ENCODE measurements around the gene FNDC3B. TPM values are rescaled to one million over a fixed set of nuclear protein-coding genes. Genes with fewer than 3 reads are reported as not detected.

Gene FNDC3B
- total and polyA plus RNA-seq, 9 of the 15 experiments (the other 6 are each of a cell fraction or from before 2014, with no cell fraction given) = 7.0 to 35.8 (median 16.2) TPM

- TF ChIP-seq FIP1L1 (IDR thresholded peaks at IDR 0.05; ENCODE audit: low read depth, low read length, poor library complexity, severe bottlenecking) (no peak), BMI1 (IDR thresholded peaks at IDR 0.05; ENCODE audit: low read length) (no peak), ZNF3 (CRISPR knock-in tag; IDR thresholded peaks at IDR 0.05) (no peak), SP2 (IDR thresholded peaks at IDR 0.05; ENCODE audit: extremely low read depth, low read depth, low read length, poor library complexity, severe bottlenecking) (no peak), E2F1 (CRISPR knock-in tag; IDR thresholded peaks at IDR 0.05) (no peak), HOMEZ (CRISPR knock-in tag; IDR thresholded peaks at IDR 0.05) (no peak), CUX1 (CRISPR knock-in tag; IDR thresholded peaks at IDR 0.05) (no peak), SMC3 (conservative IDR thresholded peaks at IDR 0.05; ENCODE audit: insufficient read depth, low read depth, low read length) (no peak), PRDM10 (IDR thresholded peaks at IDR 0.05; ENCODE audit: partially characterized antibody) (no peak), U2AF1 (optimal IDR thresholded peaks at IDR 0.05; ENCODE audit: low read depth, low read length) (no peak), ZNF561 (CRISPR knock-in tag; conservative IDR thresholded peaks at IDR 0.05) (no peak), GTF2B (IDR thresholded peaks at IDR 0.05; ENCODE audit: extremely low read depth, insufficient read length) (no peak), LCOR (CRISPR knock-in tag; IDR thresholded peaks at IDR 0.05) (no peak), COPS2 (conservative IDR thresholded peaks at IDR 0.05) (no peak), KLF6 (CRISPR knock-in tag; IDR thresholded peaks at IDR 0.05; ENCODE audit: borderline replicate concordance) (no peak)
Measured at GRCh38 chr3:172307141-172307560, 267.8 kb downstream of the FNDC3B start (continued).
